ENCODE data around the gene IRX3.
A peak's percentile ranks its signal among the peaks of the same experiment; 100 is the strongest.

IRX3 gene

GRCh38 chr16:54286366-54287130 lies at the start of gene IRX3:
Gene IRX3 (minus strand): TSS chr16:54286787. CDS start chr16:54286050, 737 bp downstream.
- H3K4me3 ChIP-seq (ENCODE audit: low read length) = peak within 1 kb of the TSS; percentile 52; the same call in 1 of the 2 replicates
- TF ChIP-seq ZNF274 (IDR thresholded peaks at IDR 0.05; ENCODE audit: low read depth, low read length) = no peak

GRCh38 chr16:54335230-54335629 lies 48.6 kb upstream of the IRX3 start:
- TF ChIP-seq ZNF274 (IDR thresholded peaks at IDR 0.05; ENCODE audit: low read depth, low read length) = no peak
- no peak overlapping the region for H3K4me3 ChIP-seq (ENCODE audit: low read length)

- no peak for TF ChIP-seq ZNF274 (IDR thresholded peaks at IDR 0.05; ENCODE audit: low read depth, low read length)
- H3K4me3 ChIP-seq (ENCODE audit: low read length) = no peak overlapping the region
These were observed 47.6 kb upstream of the IRX3 start for GRCh38 chr16:54334208-54334607.

DNA sequence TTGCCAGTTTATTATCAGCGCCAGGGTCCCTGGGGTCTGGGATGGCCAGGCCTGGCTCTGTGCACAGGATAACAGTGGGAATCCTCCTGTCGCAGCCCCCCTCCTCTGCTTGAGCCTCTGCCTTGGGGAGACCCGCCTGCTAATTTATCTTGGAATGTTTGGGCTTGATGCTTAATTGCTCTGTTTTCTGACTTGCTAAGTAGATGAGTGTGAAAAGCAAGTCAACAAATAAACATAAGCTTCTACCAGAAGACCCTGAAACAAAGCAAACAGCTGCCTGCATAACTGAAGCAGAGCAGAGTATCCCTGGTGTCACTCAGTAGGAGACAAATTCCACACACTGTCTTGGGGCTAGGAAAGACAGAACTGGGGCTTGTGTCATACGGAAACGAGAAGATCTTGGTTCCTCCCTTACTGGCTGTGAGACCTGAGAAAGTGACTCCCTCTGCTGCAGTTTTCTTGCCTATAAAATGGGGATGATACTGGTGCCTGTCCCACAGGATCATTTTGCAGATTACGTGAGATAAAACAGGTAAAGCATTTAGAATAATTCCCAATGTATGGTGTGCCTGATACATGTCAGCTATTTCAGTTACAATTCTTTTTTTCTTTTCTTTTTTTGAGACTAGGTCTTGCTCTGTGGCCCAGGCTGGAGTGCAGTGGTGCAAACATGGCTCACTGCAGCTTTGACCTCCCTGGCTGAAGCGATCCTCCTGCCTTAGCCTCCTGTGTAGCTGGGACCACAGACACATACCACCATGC lies 44.8 kb upstream of the IRX3 start:
- no peak overlapping the region for H3K4me3 ChIP-seq (ENCODE audit: low read length)
- TF ChIP-seq ZNF274 (IDR thresholded peaks at IDR 0.05; ENCODE audit: low read depth, low read length) = no peak

DNA sequence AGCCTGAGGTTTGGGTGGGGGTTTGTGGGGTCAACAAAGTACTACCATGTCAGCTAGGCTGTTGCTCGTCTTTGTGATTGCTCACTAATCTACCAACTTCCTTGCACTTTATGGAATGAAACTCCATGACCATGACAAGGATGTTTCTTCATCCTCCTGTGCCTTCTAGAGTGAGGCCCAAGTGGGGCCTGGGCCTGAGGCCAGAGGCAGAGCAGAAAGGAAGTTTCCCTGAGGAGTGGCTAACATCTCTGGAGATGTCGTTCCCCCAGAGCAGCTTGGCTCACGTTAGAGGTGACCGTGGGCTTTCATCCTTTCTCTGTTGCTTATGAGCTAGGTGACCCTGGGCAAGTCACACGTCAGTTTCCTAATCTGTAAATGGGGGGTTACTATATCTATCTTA lies 41.0 kb upstream of the IRX3 start:
- no peak for TF ChIP-seq ZNF274 (IDR thresholded peaks at IDR 0.05; ENCODE audit: low read depth, low read length)
- H3K4me3 ChIP-seq (ENCODE audit: low read length) = no peak overlapping the region

GRCh38 chr16:54326266-54326662 lies 39.7 kb upstream of the IRX3 start:
- TF ChIP-seq ZNF274 (IDR thresholded peaks at IDR 0.05; ENCODE audit: low read depth, low read length) = no peak
- no peak overlapping the region for H3K4me3 ChIP-seq (ENCODE audit: low read length)

- no peak for TF ChIP-seq ZNF274 (IDR thresholded peaks at IDR 0.05; ENCODE audit: low read depth, low read length)
- H3K4me3 ChIP-seq (ENCODE audit: low read length) = no peak overlapping the region
These were observed 39.2 kb upstream of the IRX3 start for GRCh38 chr16:54325616-54326265.

GRCh38 chr16:54324716-54325115 lies 38.1 kb upstream of the IRX3 start:
- no peak overlapping the region for H3K4me3 ChIP-seq (ENCODE audit: low read length)
- no peak for TF ChIP-seq ZNF274 (IDR thresholded peaks at IDR 0.05; ENCODE audit: low read depth, low read length)

DNA sequence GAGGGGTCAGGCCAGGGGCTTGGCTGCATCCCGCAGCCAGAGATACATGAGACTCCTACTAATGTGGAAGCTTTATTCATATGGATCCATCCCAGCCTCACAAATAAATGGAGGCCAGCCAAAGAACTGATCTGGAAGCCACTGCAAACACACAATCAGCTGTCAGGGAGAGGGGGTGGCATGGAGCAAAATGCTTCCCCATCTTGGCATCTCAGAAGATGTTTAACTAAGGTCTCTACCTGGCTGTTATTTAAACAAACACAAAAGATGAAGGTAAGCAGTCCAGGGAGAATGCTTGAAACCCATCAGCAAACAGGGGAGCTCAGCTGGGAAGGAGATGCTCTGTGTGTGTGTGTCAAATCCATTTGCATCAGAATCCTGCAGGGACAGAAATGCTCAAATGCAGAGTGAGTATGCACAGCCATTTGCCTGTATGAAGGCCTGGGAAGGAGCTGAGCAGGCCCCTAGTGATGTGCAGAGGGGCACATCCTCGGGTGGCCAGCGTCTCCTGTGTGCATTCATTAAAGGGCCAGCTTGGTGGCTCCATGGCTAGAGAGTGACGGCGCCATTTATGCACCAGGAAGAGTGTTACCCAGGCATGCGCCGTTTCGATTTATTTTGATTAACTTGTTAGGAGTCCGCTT lies 34.2 kb upstream of the IRX3 start:
- no peak overlapping the region for H3K4me3 ChIP-seq (ENCODE audit: low read length)
- no peak for TF ChIP-seq ZNF274 (IDR thresholded peaks at IDR 0.05; ENCODE audit: low read depth, low read length)

- no peak for TF ChIP-seq ZNF274 (IDR thresholded peaks at IDR 0.05; ENCODE audit: low read depth, low read length)
- H3K4me3 ChIP-seq (ENCODE audit: low read length) = no peak overlapping the region
These were observed 32.4 kb upstream of the IRX3 start for GRCh38 chr16:54318941-54319340.

- H3K4me3 ChIP-seq (ENCODE audit: low read length) = no peak overlapping the region
- TF ChIP-seq ZNF274 (IDR thresholded peaks at IDR 0.05; ENCODE audit: low read depth, low read length) = no peak
These were observed 30.6 kb upstream of the IRX3 start for GRCh38 chr16:54317101-54317611.

GRCh38 chr16:54316095-54316889 lies 29.7 kb upstream of the IRX3 start:
- H3K4me3 ChIP-seq (ENCODE audit: low read length) = no peak overlapping the region

GRCh38 chr16:54313789-54314188 lies 27.2 kb upstream of the IRX3 start:
- no peak for TF ChIP-seq ZNF274 (IDR thresholded peaks at IDR 0.05; ENCODE audit: low read depth, low read length)
- no peak overlapping the region for H3K4me3 ChIP-seq (ENCODE audit: low read length)

More at GRCh38 chr16:54316095-54316889, 29.7 kb upstream of the IRX3 start:
- TF ChIP-seq ZNF274 (IDR thresholded peaks at IDR 0.05; ENCODE audit: low read depth, low read length) = no peak

Measured in GM08714 (cell line).